HL-60/S4 treated with retinoic acid at 250 ng/mL for 4 days and 3 days (cell line): ENCODE data around the gene MYCBPAP.

Source experiments
- in situ Hi-C: fragments of 300-500 bp; cut with MboI; formaldehyde crosslinking; loops from 2 replicates; pipeline ENCODE4 v1.7.0; 2022; ENCODE audit warnings: low sequenced_read_pairs

Gene MYCBPAP

GRCh38 chr17:50565402-50566350 is 57.4 kb downstream of the MYCBPAP start:
- in situ Hi-C loops = no loop called here

GRCh38 chr17:50566886-50567285 is 58.6 kb downstream of the MYCBPAP start:
- in situ Hi-C loops = no loop called here

- in situ Hi-C loops = no loop called here
Measured at GRCh38 chr17:50568659-50569058, 60.4 kb downstream of the MYCBPAP start.

DNA sequence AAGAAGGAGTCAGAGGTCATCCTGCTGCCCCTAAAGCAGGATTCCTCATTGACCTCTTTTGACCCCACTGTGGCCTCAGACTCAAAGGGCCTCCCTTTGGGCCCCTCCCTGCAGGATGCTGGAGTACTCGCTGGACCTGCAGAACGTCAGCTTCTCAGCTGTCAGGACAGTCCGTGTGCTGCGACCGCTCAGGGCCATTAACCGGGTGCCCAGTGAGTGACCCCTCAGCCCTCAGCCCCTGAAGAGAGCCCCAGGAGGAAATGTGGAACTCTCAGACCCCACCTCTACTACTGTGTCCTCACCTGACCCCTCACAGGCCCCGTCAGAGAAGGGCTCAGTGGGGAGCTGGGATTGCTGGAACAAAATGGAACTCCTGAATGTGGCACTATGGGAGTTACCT is 61.4 kb downstream of the MYCBPAP start:
- in situ Hi-C loops = no loop called here

- in situ Hi-C loops = no loop called here
Measured at GRCh38 chr17:50570032-50570431, 61.8 kb downstream of the MYCBPAP start.

DNA sequence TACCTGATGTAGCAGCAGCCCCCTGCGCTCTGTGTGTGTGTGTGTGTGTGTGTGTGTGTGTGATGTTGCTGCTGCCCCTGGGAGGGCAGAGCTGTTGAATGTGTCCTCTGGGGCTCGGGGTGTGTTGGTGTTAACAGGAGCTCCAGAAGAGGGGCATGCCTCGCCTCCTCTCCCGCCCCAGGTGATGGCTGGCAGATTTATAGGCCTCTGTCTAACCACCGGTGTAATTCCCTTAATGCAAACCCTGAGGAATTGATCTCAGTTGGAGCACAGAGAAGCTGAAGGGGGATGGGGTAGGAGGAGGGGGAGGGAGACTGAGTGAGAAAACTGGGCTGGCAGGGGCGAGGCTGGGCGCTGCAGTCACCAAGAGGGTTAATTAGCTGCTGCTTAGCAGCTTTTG is 62.3 kb downstream of the MYCBPAP start:
- in situ Hi-C loops = no loop called here

DNA sequence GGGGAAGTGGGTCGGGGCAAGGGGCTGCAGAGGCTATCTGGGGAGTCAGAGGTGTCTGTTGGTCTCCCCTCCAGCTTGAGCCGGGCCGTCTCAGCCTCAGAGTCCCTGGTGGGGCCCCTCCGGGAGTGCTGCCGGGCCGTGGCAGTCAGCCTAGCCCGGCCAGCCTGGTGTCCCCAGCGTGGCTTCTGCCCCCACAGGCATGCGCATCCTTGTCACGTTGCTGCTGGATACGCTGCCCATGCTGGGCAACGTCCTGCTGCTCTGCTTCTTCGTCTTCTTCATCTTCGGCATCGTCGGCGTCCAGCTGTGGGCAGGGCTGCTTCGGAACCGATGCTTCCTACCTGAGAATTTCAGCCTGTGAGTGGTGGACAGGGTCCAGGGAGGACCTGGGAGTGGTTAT is 63.4 kb downstream of the MYCBPAP start:
- in situ Hi-C loops = no loop called here

GRCh38 chr17:50572541-50572940 is 64.3 kb downstream of the MYCBPAP start:
- in situ Hi-C loops = no loop called here

- in situ Hi-C loops = no loop called here
Measured at GRCh38 chr17:50573866-50574611, 65.8 kb downstream of the MYCBPAP start.

DNA sequence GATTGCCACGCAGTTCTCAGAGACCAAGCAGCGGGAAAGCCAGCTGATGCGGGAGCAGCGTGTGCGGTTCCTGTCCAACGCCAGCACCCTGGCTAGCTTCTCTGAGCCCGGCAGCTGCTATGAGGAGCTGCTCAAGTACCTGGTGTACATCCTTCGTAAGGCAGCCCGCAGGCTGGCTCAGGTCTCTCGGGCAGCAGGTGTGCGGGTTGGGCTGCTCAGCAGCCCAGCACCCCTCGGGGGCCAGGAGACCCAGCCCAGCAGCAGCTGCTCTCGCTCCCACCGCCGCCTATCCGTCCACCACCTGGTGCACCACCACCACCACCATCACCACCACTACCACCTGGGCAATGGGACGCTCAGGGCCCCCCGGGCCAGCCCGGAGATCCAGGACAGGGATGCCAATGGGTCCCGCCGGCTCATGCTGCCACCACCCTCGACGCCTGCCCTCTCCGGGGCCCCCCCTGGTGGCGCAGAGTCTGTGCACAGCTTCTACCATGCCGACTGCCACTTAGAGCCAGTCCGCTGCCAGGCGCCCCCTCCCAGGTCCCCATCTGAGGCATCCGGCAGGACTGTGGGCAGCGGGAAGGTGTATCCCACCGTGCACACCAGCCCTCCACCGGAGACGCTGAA is 67.5 kb downstream of the MYCBPAP start:
- in situ Hi-C loops = no loop called here

GRCh38 chr17:50576864-50577263 is 68.6 kb downstream of the MYCBPAP start:
- in situ Hi-C loops = no loop called here

- in situ Hi-C loops = no loop called here
Measured at GRCh38 chr17:50577451-50577954, 69.3 kb downstream of the MYCBPAP start.

- in situ Hi-C loops = no loop called here
Measured at GRCh38 chr17:50578173-50578572, 69.9 kb downstream of the MYCBPAP start.

DNA sequence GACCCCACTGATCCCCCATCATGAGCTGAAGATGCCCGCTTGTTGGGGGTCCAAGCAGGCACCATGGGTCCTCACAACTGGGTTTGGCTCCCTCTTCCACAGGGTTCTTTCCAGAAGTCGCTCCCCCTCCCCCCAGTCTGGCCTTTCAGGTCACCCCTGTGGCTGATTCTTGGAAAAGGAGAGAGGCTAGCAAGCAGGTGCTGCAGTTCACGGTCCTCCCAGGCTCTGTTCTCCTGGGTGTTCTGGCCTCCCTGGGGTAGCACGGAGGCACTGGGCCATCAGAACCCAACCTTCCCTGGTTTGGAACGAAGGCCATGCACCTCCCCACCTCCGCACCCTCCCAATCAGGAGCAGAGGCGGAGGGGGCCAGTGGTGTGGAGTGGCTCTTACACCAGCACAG is 71.2 kb downstream of the MYCBPAP start:
- in situ Hi-C loops = no loop called here

DNA sequence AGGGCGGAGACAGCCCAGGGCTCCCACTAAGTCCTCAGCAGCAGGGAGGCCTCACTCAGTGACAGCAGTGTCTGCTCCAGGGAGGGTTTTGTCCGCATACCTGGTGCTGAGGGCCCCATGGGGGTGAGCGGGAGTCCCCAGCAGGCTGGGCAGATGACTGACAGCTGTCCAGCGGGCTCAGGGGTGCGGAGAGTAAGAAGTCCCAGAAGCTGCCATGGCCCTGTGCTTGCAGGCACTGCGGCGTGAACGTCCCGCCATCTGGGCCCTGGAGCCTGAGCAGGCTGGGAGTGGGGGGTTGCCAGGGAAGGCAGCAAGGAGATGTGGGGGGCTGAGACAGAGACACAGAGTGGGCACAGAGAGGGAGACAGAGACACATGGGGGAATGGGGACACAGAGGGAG is 72.4 kb downstream of the MYCBPAP start:
- in situ Hi-C loops = no loop called here
